HEK293 (cell line): ENCODE measurements around the gene SLC9A2.

Source experiments
- CTCF ChIA-PET: fragments of 350-600 bp; formaldehyde crosslinking; extraction: SDS; loops from one replicate; lab custom pipeline; 2021; ENCODE audit warnings: antibody characterized with exemption; lab: Yijun Ruan, JAX
- POLR2A ChIA-PET: fragments of 300-600 bp; formaldehyde crosslinking; extraction: SDS; loops from one replicate; lab custom pipeline; 2020; ENCODE audit warnings: antibody characterized with exemption, inconsistent platforms; lab: Yijun Ruan, JAX
- H3K27ac ChIP-seq: fragments of 200-500 bp; sonication (Bioruptor generic); 2 replicates; pipeline ENCODE4 v1.5.1; 2014; ENCODE audit warnings: low read depth, low read length, control low read depth, inconsistent platforms; ENCODE audit errors: extremely low read depth
- H3K36me3 ChIP-seq, 2 experiments: fragments of 200-500 bp in 1 of 2; sonication (Bioruptor generic) in 1 of 2; 1 replicate in 1 of 2; 2 replicates in 1 of 2; pipeline ENCODE4 v1.5.1; 2014 to 2017; ENCODE audit warnings: inconsistent platforms in 2 of 2, low read length in 2 of 2; ENCODE audit not compliant: control insufficient read depth in 2 of 2, insufficient read depth in 1 of 2
- H3K4me1 ChIP-seq: fragments of 200-500 bp; sonication (Bioruptor generic); 2 replicates; pipeline ENCODE4 v1.5.1; 2014; ENCODE audit warnings: mild to moderate bottlenecking, low read length, inconsistent platforms; ENCODE audit not compliant: control insufficient read depth, insufficient read depth
- H3K4me3 ChIP-seq: 2 replicates; pipeline ENCODE4 v1.5.1; 2011; ENCODE audit warnings: low read depth, mild to moderate bottlenecking, control low read depth, low read length, moderate library complexity
- H3K9me3 ChIP-seq: fragments of 200-500 bp; sonication (Bioruptor generic); 2 replicates; pipeline ENCODE4 v1.5.1; 2014; ENCODE audit warnings: low read depth, low read length, inconsistent platforms; ENCODE audit not compliant: control insufficient read depth, insufficient read depth
- TCF7L2 ChIP-seq: IDR thresholded peaks from 2 replicates; pipeline ENCODE4 v1.6.1; 2011; ENCODE audit warnings: low read depth, mild to moderate bottlenecking, inconsistent platforms, low read length, moderate library complexity, borderline replicate concordance
- WT1 ChIP-seq: fragments of 450-650 bp; formaldehyde crosslinking; IDR thresholded peaks from 2 replicates; pipeline ENCODE4 v1.5.1; 2016; ENCODE audit warnings: missing biosample characterization, missing genetic modification characterization
- YY2 ChIP-seq: fragments of 450-650 bp; formaldehyde crosslinking; IDR thresholded peaks from 2 replicates; pipeline ENCODE4 v1.5.1; 2016; ENCODE audit warnings: missing biosample characterization, missing genetic modification characterization
- ZBTB8A ChIP-seq: fragments of 450-650 bp; formaldehyde crosslinking; IDR thresholded peaks from 2 replicates; pipeline ENCODE4 v1.5.1; 2016; ENCODE audit warnings: missing biosample characterization, missing genetic modification characterization
- ZEB2 ChIP-seq: fragments of 450-650 bp; formaldehyde crosslinking; IDR thresholded peaks from 2 replicates; pipeline ENCODE4 v1.5.1; 2016; ENCODE audit warnings: missing biosample characterization, missing genetic modification characterization
- ZNF114 ChIP-seq: fragments of 450-650 bp; formaldehyde crosslinking; IDR thresholded peaks from 2 replicates; pipeline ENCODE4 v1.5.0; 2017; ENCODE audit warnings: missing biosample characterization, missing genetic modification characterization
- ZNF175 ChIP-seq: fragments of 450-650 bp; formaldehyde crosslinking; IDR thresholded peaks from 2 replicates; pipeline ENCODE4 v1.5.1; 2016; ENCODE audit warnings: missing biosample characterization, missing genetic modification characterization
- ZNF302 ChIP-seq: fragments of 450-650 bp; formaldehyde crosslinking; IDR thresholded peaks from 2 replicates; pipeline ENCODE4 v1.5.1; 2016; ENCODE audit warnings: missing biosample characterization, missing genetic modification characterization, low read depth
- ZNF335 ChIP-seq: fragments of 450-650 bp; formaldehyde crosslinking; conservative IDR thresholded peaks from 2 replicates; pipeline ENCODE4 v1.5.1; 2016; ENCODE audit warnings: missing biosample characterization, missing genetic modification characterization
- ZNF350 ChIP-seq: fragments of 450-650 bp; formaldehyde crosslinking; IDR thresholded peaks from 2 replicates; pipeline ENCODE4 v1.5.0; 2017; ENCODE audit warnings: missing biosample characterization, mild to moderate bottlenecking, missing genetic modification characterization
- ZNF433 ChIP-seq: fragments of 450-650 bp; formaldehyde crosslinking; IDR thresholded peaks from 2 replicates; pipeline ENCODE4 v1.5.1; 2016; ENCODE audit warnings: missing biosample characterization, missing genetic modification characterization, low read depth
- ZNF510 ChIP-seq: fragments of 450-650 bp; formaldehyde crosslinking; IDR thresholded peaks from 2 replicates; pipeline ENCODE4 v1.5.1; 2018; ENCODE audit warnings: mild to moderate bottlenecking, missing genetic modification characterization, missing biosample characterization; ENCODE audit not compliant: insufficient replicate concordance
- ZNF549 ChIP-seq: fragments of 450-650 bp; IDR thresholded peaks from 2 replicates; pipeline ENCODE4 v1.5.1; 2018; ENCODE audit warnings: missing biosample characterization, missing genetic modification characterization, mild to moderate bottlenecking, inconsistent platforms, moderate library complexity
- ZNF623 ChIP-seq: fragments of 450-650 bp; formaldehyde crosslinking; IDR thresholded peaks from 2 replicates; pipeline ENCODE4 v1.5.1; 2016; ENCODE audit warnings: missing biosample characterization, missing genetic modification characterization
- ZNF785 ChIP-seq: fragments of 450-650 bp; formaldehyde crosslinking; IDR thresholded peaks from 2 replicates; pipeline ENCODE4 v1.5.1; 2016; ENCODE audit warnings: missing biosample characterization, missing genetic modification characterization
- TF ChIP-seq, protein P1 (sequence below): fragments of 450-650 bp; formaldehyde crosslinking; IDR thresholded peaks from 2 replicates; pipeline ENCODE4 v1.5.1; 2016; ENCODE audit warnings: missing biosample characterization, missing genetic modification characterization, low read depth
- TF ChIP-seq, protein P2 (sequence below): fragments of 450-650 bp; formaldehyde crosslinking; IDR thresholded peaks from 2 replicates; pipeline ENCODE4 v1.5.1; 2017; ENCODE audit warnings: missing biosample characterization, missing genetic modification characterization
- TF ChIP-seq, protein P3 (sequence below): fragments of 450-650 bp; formaldehyde crosslinking; IDR thresholded peaks from 2 replicates; pipeline ENCODE4 v1.5.1; 2017; ENCODE audit warnings: missing biosample characterization, missing genetic modification characterization
- TF ChIP-seq, protein P4 (sequence below): fragments of 450-650 bp; formaldehyde crosslinking; IDR thresholded peaks from 2 replicates; pipeline ENCODE4 v1.5.1; 2016; ENCODE audit warnings: missing biosample characterization, missing genetic modification characterization, borderline replicate concordance

Gene SLC9A2

DNA sequence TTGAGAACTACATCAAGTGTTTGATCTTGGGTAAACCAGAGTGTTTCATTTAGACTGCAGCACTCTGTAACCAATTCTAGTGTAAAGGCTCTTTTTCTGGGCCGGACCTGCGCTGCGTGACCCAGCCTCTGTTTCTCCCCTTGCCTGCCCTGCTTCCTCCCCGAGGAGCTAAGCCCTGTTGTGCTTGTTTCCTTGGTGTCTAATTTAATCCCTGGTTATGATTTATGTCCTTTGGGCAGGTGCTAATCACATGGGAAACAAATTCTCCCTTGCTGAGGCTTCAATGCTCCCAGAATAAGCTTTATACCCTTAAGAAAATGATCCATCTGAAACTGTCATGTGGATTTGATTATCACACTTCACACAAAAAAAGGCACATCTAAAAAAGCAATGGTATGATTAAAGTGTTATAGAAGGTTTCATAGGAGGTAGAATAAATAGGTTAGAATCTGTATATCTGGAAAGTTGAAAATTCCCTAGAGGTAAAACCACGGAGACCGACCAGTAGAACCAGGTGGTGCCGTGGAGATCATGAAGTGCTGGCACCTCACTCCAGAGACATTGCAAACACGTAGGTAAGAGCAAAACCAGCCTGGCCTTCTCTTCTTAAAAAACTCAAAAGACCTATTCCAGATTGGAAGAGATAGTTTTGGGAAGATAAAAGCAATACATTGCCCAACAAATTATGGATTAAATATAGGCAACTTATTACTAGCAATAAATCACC lies 31.0 kb upstream of the SLC9A2 start:
- Histone ChIP-seq H3K4me3 (no peak overlapping the region), H3K36me3 (no peaks in the 10 kb centered on the region), H3K27ac (no peak overlapping the region), H3K9me3 (no peaks in the 10 kb centered on the region), H3K4me1 (no peaks in the 10 kb centered on the region)
- CTCF ChIA-PET, result interaction anchor here (0.6 to 1.8 kb wide), 5 partner anchors 27 to 142 kb away, joined by 3 to 5 read pairs (median 4); no protein-coding TSS in a partner anchor
- POLR2A ChIA-PET, result no interaction called here
- TF ChIP-seq YY2 (tag by site-specific recombination), result no peak
- TF ChIP-seq, protein P1, sequence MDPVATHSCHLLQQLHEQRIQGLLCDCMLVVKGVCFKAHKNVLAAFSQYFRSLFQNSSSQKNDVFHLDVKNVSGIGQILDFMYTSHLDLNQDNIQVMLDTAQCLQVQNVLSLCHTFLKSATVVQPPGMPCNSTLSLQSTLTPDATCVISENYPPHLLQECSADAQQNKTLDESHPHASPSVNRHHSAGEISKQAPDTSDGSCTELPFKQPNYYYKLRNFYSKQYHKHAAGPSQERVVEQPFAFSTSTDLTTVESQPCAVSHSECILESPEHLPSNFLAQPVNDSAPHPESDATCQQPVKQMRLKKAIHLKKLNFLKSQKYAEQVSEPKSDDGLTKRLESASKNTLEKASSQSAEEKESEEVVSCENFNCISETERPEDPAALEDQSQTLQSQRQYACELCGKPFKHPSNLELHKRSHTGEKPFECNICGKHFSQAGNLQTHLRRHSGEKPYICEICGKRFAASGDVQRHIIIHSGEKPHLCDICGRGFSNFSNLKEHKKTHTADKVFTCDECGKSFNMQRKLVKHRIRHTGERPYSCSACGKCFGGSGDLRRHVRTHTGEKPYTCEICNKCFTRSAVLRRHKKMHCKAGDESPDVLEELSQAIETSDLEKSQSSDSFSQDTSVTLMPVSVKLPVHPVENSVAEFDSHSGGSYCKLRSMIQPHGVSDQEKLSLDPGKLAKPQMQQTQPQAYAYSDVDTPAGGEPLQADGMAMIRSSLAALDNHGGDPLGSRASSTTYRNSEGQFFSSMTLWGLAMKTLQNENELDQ (tag by site-specific recombination), result no peak
- no peak for TF ChIP-seq ZNF114
- no peak for TF ChIP-seq ZNF433 (tag by site-specific recombination)
- no peak for TF ChIP-seq ZBTB8A (tag by site-specific recombination)
- TF ChIP-seq ZNF623 (tag by site-specific recombination), result no peak
- TF ChIP-seq, protein P2, sequence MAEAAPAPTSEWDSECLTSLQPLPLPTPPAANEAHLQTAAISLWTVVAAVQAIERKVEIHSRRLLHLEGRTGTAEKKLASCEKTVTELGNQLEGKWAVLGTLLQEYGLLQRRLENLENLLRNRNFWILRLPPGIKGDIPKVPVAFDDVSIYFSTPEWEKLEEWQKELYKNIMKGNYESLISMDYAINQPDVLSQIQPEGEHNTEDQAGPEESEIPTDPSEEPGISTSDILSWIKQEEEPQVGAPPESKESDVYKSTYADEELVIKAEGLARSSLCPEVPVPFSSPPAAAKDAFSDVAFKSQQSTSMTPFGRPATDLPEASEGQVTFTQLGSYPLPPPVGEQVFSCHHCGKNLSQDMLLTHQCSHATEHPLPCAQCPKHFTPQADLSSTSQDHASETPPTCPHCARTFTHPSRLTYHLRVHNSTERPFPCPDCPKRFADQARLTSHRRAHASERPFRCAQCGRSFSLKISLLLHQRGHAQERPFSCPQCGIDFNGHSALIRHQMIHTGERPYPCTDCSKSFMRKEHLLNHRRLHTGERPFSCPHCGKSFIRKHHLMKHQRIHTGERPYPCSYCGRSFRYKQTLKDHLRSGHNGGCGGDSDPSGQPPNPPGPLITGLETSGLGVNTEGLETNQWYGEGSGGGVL (tag by site-specific recombination), result no peak
- TF ChIP-seq ZNF510 (tag by site-specific recombination), result no peak
- no peak for TF ChIP-seq ZEB2 (tag by site-specific recombination)
- no peak for TF ChIP-seq ZNF549 (tag by site-specific recombination)
- no peak for TF ChIP-seq ZNF302 (tag by site-specific recombination)
- TF ChIP-seq ZNF785 (tag by site-specific recombination), result no peak
- no peak for TF ChIP-seq ZNF335 (tag by site-specific recombination)
- TF ChIP-seq WT1 (tag by site-specific recombination), result no peak
- no peak for TF ChIP-seq ZNF175 (tag by site-specific recombination)
- TF ChIP-seq, protein P3, sequence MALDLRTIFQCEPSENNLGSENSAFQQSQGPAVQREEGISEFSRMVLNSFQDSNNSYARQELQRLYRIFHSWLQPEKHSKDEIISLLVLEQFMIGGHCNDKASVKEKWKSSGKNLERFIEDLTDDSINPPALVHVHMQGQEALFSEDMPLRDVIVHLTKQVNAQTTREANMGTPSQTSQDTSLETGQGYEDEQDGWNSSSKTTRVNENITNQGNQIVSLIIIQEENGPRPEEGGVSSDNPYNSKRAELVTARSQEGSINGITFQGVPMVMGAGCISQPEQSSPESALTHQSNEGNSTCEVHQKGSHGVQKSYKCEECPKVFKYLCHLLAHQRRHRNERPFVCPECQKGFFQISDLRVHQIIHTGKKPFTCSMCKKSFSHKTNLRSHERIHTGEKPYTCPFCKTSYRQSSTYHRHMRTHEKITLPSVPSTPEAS, result no peak
- TF ChIP-seq, protein P4, sequence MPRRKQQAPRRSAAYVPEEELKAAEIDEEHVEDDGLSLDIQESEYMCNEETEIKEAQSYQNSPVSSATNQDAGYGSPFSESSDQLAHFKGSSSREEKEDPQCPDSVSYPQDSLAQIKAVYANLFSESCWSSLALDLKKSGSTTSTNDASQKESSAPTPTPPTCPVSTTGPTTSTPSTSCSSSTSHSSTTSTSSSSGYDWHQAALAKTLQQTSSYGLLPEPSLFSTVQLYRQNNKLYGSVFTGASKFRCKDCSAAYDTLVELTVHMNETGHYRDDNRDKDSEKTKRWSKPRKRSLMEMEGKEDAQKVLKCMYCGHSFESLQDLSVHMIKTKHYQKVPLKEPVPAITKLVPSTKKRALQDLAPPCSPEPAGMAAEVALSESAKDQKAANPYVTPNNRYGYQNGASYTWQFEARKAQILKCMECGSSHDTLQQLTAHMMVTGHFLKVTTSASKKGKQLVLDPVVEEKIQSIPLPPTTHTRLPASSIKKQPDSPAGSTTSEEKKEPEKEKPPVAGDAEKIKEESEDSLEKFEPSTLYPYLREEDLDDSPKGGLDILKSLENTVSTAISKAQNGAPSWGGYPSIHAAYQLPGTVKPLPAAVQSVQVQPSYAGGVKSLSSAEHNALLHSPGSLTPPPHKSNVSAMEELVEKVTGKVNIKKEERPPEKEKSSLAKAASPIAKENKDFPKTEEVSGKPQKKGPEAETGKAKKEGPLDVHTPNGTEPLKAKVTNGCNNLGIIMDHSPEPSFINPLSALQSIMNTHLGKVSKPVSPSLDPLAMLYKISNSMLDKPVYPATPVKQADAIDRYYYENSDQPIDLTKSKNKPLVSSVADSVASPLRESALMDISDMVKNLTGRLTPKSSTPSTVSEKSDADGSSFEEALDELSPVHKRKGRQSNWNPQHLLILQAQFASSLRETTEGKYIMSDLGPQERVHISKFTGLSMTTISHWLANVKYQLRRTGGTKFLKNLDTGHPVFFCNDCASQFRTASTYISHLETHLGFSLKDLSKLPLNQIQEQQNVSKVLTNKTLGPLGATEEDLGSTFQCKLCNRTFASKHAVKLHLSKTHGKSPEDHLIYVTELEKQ, result no peak
- TF ChIP-seq TCF7L2, result no peak
- TF ChIP-seq ZNF350 (tag by site-specific recombination), result no peak
